SK-N-SH treated with all-trans-retinoic acid at 6 μM for 48 hours (cell line): Measurements from ENCODE around the gene KLHL17.
"Not testable (repeated sequence)": the region's sequence is repeated elsewhere in the genome, so short reads cannot be mapped to it uniquely, and the experiment has no call there.

Experiments
- ZFP3 ChIP-seq: fragments of 250-450 bp; sonication (Bioruptor Pico); IDR thresholded peaks from 2 replicates; pipeline ENCODE4 v1.5.0; 2020; ENCODE audit warnings: mild to moderate bottlenecking, moderate library complexity
- TF ChIP-seq, protein P1 (sequence below): fragments of 250-450 bp; sonication (Bioruptor Pico); IDR thresholded peaks from 2 replicates; pipeline ENCODE4 v1.5.1; 2021; ENCODE audit warnings: mild to moderate bottlenecking, moderate library complexity

DNA sequence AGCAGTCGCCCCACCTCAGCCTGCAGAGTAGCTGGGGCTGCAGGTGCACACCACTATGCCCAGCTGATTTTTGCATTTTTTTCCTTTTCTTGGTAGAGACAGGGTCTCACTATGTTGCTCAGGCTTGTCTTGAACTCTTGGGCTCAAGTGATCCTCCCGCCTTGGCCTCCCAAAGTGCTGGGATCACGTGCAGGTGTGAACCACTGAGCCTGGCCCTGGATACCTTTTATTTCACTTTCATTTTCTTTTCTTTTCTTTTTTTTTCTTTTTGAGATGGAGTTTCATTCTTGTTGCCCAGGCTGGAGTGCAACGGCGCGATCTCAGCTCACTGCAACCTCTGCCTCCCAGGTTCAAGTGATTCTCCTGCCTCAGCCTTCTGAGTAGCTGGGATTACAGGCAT, 30.9 kb downstream of the KLHL17 start:
- not testable (repeated sequence) for TF ChIP-seq ZFP3
- TF ChIP-seq, protein P1, sequence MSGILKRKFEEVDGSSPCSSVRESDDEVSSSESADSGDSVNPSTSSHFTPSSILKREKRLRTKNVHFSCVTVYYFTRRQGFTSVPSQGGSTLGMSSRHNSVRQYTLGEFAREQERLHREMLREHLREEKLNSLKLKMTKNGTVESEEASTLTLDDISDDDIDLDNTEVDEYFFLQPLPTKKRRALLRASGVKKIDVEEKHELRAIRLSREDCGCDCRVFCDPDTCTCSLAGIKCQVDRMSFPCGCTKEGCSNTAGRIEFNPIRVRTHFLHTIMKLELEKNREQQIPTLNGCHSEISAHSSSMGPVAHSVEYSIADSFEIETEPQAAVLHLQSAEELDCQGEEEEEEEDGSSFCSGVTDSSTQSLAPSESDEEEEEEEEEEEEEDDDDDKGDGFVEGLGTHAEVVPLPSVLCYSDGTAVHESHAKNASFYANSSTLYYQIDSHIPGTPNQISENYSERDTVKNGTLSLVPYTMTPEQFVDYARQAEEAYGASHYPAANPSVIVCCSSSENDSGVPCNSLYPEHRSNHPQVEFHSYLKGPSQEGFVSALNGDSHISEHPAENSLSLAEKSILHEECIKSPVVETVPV (CRISPR knock-in tag): not testable (repeated sequence)
